H9 (cell line): ENCODE measurements around the gene C16orf86. TPM values are rescaled to one million over a fixed set of nuclear protein-coding genes. Genes with fewer than 3 reads are reported as not detected.
"Not testable (repeated sequence)": the region's sequence is repeated elsewhere in the genome, so short reads cannot be mapped to it uniquely, and the experiment has no call there.

Source experiments
- DNase-seq: peaks from one replicate; pipeline ENCODE4 v3.0.0-alpha.2; 2017
- H2AFZ ChIP-seq: one replicate; pipeline ENCODE4 v1.6.1; 2013; ENCODE audit warnings: mild to moderate bottlenecking, low read length, control low read depth, moderate library complexity
- H2AK5ac ChIP-seq: 2 replicates; pipeline ENCODE4 v1.6.1; 2013; ENCODE audit warnings: low read length, control low read depth, mixed read lengths; ENCODE audit not compliant: insufficient read length
- H2BK120ac ChIP-seq: one replicate; pipeline ENCODE4 v1.6.1; 2013; ENCODE audit warnings: low read depth, mild to moderate bottlenecking, low read length, control low read depth, inconsistent platforms; ENCODE audit not compliant: poor library complexity, severe bottlenecking
- H2BK12ac ChIP-seq: 2 replicates; pipeline ENCODE4 v1.6.1; 2013; ENCODE audit warnings: low read length, control low read depth, mixed read lengths, low read depth; ENCODE audit not compliant: insufficient read length
- H2BK15ac ChIP-seq: 2 replicates; pipeline ENCODE4 v1.6.1; 2013; ENCODE audit warnings: low read depth, low read length, control low read depth
- H2BK20ac ChIP-seq: one replicate; pipeline ENCODE4 v1.6.1; 2013; ENCODE audit warnings: low read depth, mild to moderate bottlenecking, low read length, control low read depth, inconsistent platforms; ENCODE audit not compliant: poor library complexity, severe bottlenecking
- H2BK5ac ChIP-seq: 2 replicates; pipeline ENCODE4 v1.6.1; 2013; ENCODE audit warnings: low read length, control low read depth, mixed read lengths; ENCODE audit not compliant: insufficient read length
- H3K14ac ChIP-seq: 2 replicates; pipeline ENCODE4 v1.6.1; 2013; ENCODE audit warnings: low read length, control low read depth; ENCODE audit not compliant: insufficient read depth
- H3K18ac ChIP-seq: 2 replicates; pipeline ENCODE4 v1.6.1; 2013; ENCODE audit warnings: low read depth, mild to moderate bottlenecking, mixed read lengths, low read length, control low read depth; ENCODE audit not compliant: insufficient read length
- H3K23ac ChIP-seq: 2 replicates; pipeline ENCODE4 v1.6.1; 2013; ENCODE audit warnings: low read length, control low read depth, mixed read lengths, low read depth; ENCODE audit not compliant: insufficient read length
- H3K23me2 ChIP-seq: 2 replicates; pipeline ENCODE4 v1.6.1; 2013; ENCODE audit warnings: low read depth, mild to moderate bottlenecking, mixed read lengths, low read length, control low read depth; ENCODE audit not compliant: insufficient read length, poor library complexity, severe bottlenecking
- H3K27ac ChIP-seq: 2 replicates; pipeline ENCODE4 v1.5.1; 2013; ENCODE audit warnings: low read length, control low read depth, mixed read lengths, low read depth; ENCODE audit not compliant: insufficient read length
- H3K27me3 ChIP-seq: 2 replicates; pipeline ENCODE4 v1.6.1; 2013; ENCODE audit warnings: low read length, control low read depth, inconsistent platforms; ENCODE audit not compliant: insufficient read depth
- H3K4ac ChIP-seq: 2 replicates; pipeline ENCODE4 v1.6.1; 2013; ENCODE audit warnings: low read depth, mild to moderate bottlenecking, control low read depth, inconsistent platforms, low read length, moderate library complexity
- H3K4me1 ChIP-seq: 2 replicates; pipeline ENCODE4 v1.6.1; 2013; ENCODE audit warnings: low read length, control low read depth, inconsistent platforms; ENCODE audit not compliant: insufficient read depth
- H3K4me2 ChIP-seq: 2 replicates; pipeline ENCODE4 v1.6.1; 2013; ENCODE audit warnings: low read length, control low read depth, mixed read lengths; ENCODE audit not compliant: insufficient read length, insufficient read depth
- H3K56ac ChIP-seq: 2 replicates; pipeline ENCODE4 v1.6.1; 2013; ENCODE audit warnings: low read depth, mild to moderate bottlenecking, mixed read lengths, low read length, control low read depth; ENCODE audit not compliant: insufficient read length
- H3K79me1 ChIP-seq: 2 replicates; pipeline ENCODE4 v1.6.1; 2013; ENCODE audit warnings: low read depth, mild to moderate bottlenecking, moderate library complexity, low read length, control low read depth, inconsistent platforms; ENCODE audit not compliant: insufficient read depth, poor library complexity, severe bottlenecking
- H3K79me2 ChIP-seq: 2 replicates; pipeline ENCODE4 v1.6.1; 2013; ENCODE audit warnings: low read length, control low read depth, inconsistent platforms; ENCODE audit not compliant: insufficient read depth
- H3K9ac ChIP-seq: 2 replicates; pipeline ENCODE4 v1.6.1; 2013; ENCODE audit warnings: low read length, control low read depth, mixed read lengths; ENCODE audit not compliant: insufficient read length; ENCODE audit errors: extremely low read depth
- H3K9me3 ChIP-seq: one replicate; pipeline ENCODE4 v1.6.1; 2013; ENCODE audit warnings: low read depth, low read length, inconsistent platforms; ENCODE audit not compliant: control insufficient read depth
- H3T11ph ChIP-seq: one replicate; pipeline ENCODE4 v1.6.1; 2013; ENCODE audit warnings: mild to moderate bottlenecking, low read length, control low read depth, inconsistent platforms
- H4K20me1 ChIP-seq: one replicate; pipeline ENCODE4 v1.6.1; 2013; ENCODE audit not compliant: control insufficient read depth, insufficient read length, insufficient read depth
- H4K5ac ChIP-seq: 2 replicates; pipeline ENCODE4 v1.6.1; 2013; ENCODE audit warnings: low read depth, mild to moderate bottlenecking, mixed read lengths, low read length, control low read depth; ENCODE audit not compliant: insufficient read length
- H4K8ac ChIP-seq: replicated peaks from 2 replicates; pipeline ENCODE4 v1.6.1; 2013; ENCODE audit warnings: low read length, control low read depth, mixed read lengths, low read depth; ENCODE audit not compliant: insufficient read length
- H4K91ac ChIP-seq: 2 replicates; pipeline ENCODE4 v1.6.1; 2013; ENCODE audit warnings: low read depth, mild to moderate bottlenecking, moderate library complexity, mixed read lengths, low read length, control low read depth; ENCODE audit not compliant: insufficient read length
- H3K27ac Mint-ChIP-seq, 3 experiments: 2 replicates in 2 of 3; 3 replicates in 1 of 3; pipeline ENCODE4 v1.8.0; 2020 to 2021; ENCODE audit warnings: mixed read lengths in 3 of 3, mild to moderate bottlenecking in 1 of 3, moderate library complexity in 1 of 3
- H3K27me3 Mint-ChIP-seq: 2 replicates; pipeline ENCODE4 v1.8.0; 2021; ENCODE audit warnings: low read depth, mild to moderate bottlenecking, moderate library complexity, mixed read lengths
- H3K36me3 Mint-ChIP-seq, 3 experiments: 2 replicates in 2 of 3; 3 replicates in 1 of 3; pipeline ENCODE4 v1.8.0; 2020 to 2021; ENCODE audit warnings: low read depth in 3 of 3, mixed read lengths in 3 of 3; ENCODE audit not compliant: insufficient read depth in 1 of 3
- H3K4me1 Mint-ChIP-seq, 2 experiments: 2 replicates each; pipeline ENCODE4 v1.8.0; 2020; ENCODE audit warnings: mixed read lengths in 2 of 2
- H3K4me3 Mint-ChIP-seq, 2 experiments: 2 replicates in 1 of 2; 3 replicates in 1 of 2; pipeline ENCODE4 v1.8.0; 2020 to 2021; ENCODE audit warnings: mild to moderate bottlenecking in 2 of 2, mixed read lengths in 2 of 2, moderate library complexity in 1 of 2
- H3K9me3 Mint-ChIP-seq, 2 experiments: 2 replicates in 1 of 2; 3 replicates in 1 of 2; pipeline ENCODE4 v1.8.0; 2020; ENCODE audit warnings: mild to moderate bottlenecking in 2 of 2, mixed read lengths in 2 of 2, moderate library complexity in 1 of 2
- WGBS: extraction: QIAGEN DNeasy Blood & Tissue Kit; methylation state at CpG from one replicate; pipeline ENCODE4 v1.1.7; 2013; ENCODE audit warnings: missing lambda C conversion rate, low lambda C conversion rate, mixed read lengths; ENCODE audit not compliant: insufficient read length; ENCODE audit errors: extremely low coverage; 5-methylcytosine and 5-hydroxymethylcytosine counted together
- total RNA-seq: library from RNA; stranded (reverse); gene quantifications from 2 replicates; pipeline ENCODE4 v1.2.1, GENCODE V29; 2021
- TF ChIP-seq, protein P1 (sequence below): fragments of 200-600 bp; sonication (generic); conservative IDR thresholded peaks from 3 replicates; pipeline ENCODE4 v1.8.0; 2021; ENCODE audit warnings: antibody characterized with exemption, mild to moderate bottlenecking

C16orf86 gene
- total RNA-seq, 1 experiment from 2014 or later, result 1.5 TPM

DNA sequence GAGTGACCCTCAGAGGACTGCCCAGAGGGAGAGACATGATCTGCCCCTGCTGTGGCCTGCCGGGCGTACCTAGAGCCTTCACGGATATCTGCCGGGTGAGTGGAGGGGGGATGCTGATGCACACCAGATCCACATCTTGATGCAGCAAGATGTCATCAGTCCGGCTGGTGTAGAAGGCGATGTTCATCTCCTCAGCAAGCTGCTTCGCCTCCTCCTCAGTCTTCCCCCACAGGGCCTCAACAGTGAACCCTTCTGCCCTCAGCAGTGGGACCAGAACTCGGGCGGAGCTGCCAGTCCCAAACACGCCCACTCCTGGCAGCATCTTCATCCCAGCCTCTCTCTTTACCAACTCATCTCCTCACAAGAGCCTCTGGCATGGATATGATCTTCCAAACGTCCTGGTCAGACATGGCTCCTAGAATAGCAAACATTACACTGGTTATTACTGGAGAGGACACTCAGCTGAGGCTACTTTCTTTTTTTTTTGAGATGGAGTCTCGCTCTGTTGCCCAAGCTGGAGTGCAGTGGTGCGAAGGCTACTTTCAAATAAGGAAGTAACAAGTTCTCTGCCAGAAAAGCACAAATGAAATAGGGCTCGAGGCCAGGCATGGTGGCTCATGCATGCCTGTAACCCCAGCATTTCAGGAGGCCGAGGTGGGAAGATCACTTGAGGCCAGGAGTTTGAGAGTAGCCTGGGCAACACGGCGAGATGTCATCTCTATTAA, 18.9 kb downstream of the C16orf86 start:
- Histone ChIP-seq H3K4me1 (no peaks in the 10 kb centered on the region), H3K9ac (no peak overlapping the region), H3K27me3 (no peaks in the 10 kb centered on the region), H3K9me3 (no peaks in the 10 kb centered on the region), H4K20me1 (no peaks in the 10 kb centered on the region), H2BK12ac (no peak overlapping the region), H4K5ac (no peak overlapping the region), H3K23ac (no peak overlapping the region), H3T11ph (no peak overlapping the region), H3K79me1 (no peaks in the 10 kb centered on the region), H2AFZ (no peak overlapping the region), H3K79me2 (no peaks in the 10 kb centered on the region), H4K91ac (no peak overlapping the region), H3K23me2 (no peaks in the 10 kb centered on the region), H3K18ac (no peak overlapping the region), H2BK120ac (no peak overlapping the region), H2BK5ac (no peak overlapping the region), H3K27ac (no peak overlapping the region), H3K14ac (no peak overlapping the region), H3K56ac (no peak overlapping the region), H2AK5ac (no peak overlapping the region), H3K4me2 (no peak overlapping the region), H2BK15ac (0 out of 2 replicates have a peak overlapping the region, but pooled peaks have one; percentile 54), H4K8ac (peak overlapping the region; percentile 77), H3K4ac (no peak overlapping the region), H2BK20ac (no peak overlapping the region)
- Mint-ChIP-seq H3K4me3 (no peak overlapping the region), H3K36me3 (peaks cover 8 to 17% (median 17%) of the 10 kb centered on the region in 3 experiments; a peak in 6 of 7 replicates), H3K27me3 (no peaks in the 10 kb centered on the region), H3K4me1 (no peaks in the 10 kb centered on the region), H3K27ac (no peak overlapping the region; a peak in 1 of 7 replicates), H3K9me3 (no peaks in the 10 kb centered on the region)
- no CpG with 5 or more reads among the region's 17 CpGs for WGBS
- TF ChIP-seq, protein P1, sequence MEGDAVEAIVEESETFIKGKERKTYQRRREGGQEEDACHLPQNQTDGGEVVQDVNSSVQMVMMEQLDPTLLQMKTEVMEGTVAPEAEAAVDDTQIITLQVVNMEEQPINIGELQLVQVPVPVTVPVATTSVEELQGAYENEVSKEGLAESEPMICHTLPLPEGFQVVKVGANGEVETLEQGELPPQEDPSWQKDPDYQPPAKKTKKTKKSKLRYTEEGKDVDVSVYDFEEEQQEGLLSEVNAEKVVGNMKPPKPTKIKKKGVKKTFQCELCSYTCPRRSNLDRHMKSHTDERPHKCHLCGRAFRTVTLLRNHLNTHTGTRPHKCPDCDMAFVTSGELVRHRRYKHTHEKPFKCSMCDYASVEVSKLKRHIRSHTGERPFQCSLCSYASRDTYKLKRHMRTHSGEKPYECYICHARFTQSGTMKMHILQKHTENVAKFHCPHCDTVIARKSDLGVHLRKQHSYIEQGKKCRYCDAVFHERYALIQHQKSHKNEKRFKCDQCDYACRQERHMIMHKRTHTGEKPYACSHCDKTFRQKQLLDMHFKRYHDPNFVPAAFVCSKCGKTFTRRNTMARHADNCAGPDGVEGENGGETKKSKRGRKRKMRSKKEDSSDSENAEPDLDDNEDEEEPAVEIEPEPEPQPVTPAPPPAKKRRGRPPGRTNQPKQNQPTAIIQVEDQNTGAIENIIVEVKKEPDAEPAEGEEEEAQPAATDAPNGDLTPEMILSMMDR, result no peak
- DNase-seq, result no peak

DNA sequence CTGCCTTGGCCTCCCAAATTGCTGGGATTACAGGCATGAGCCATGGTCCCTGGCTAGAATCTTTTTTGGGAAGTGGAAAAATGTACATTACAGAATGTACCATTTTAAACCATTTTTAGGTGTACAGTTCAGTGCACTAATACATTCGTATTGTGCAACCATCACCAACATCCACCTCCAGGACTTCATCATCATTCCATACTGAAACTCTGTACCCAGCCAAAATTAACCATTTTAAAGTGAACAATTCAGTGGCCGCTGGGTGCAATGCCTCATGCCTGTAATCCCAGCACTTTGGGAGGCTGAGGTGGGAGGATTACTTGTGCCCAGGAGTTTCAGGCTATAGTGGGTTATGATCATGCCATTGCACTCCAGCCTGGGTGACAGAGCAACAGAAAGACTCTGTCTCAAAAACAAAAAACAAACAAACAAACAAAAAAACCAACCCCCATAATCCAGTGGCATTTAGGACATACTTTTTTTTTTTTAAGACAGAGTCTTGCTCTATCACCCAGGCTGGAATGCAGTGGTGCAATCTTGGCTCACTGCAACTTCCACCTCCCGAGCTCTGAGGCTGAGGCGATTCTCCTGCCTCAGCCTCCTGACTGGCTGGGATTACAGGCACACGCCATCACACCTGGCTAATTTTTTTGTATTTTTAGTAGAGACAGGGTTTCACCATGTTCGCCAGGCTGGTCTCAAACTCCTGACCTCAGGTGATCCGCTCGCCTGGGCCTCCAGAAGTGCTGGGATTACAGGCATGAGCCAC, 27.1 kb downstream of the C16orf86 start:
- not testable (repeated sequence) for H2BK120ac ChIP-seq, H3K4me1 Mint-ChIP-seq, H3K4me1 ChIP-seq, H3K27me3 Mint-ChIP-seq, H2BK20ac ChIP-seq, H3K4ac ChIP-seq, H2BK12ac ChIP-seq, H3K4me2 ChIP-seq, H2AK5ac ChIP-seq, H4K20me1 ChIP-seq, H3K36me3 Mint-ChIP-seq, H2BK5ac ChIP-seq, H3T11ph ChIP-seq, H3K9me3 ChIP-seq, H3K18ac ChIP-seq, H2BK15ac ChIP-seq, H3K56ac ChIP-seq, H3K23me2 ChIP-seq, H3K79me1 ChIP-seq, H3K14ac ChIP-seq, H3K79me2 ChIP-seq, H3K9ac ChIP-seq, H4K8ac ChIP-seq, H4K91ac ChIP-seq, DNase-seq, H3K4me3 Mint-ChIP-seq, H4K5ac ChIP-seq, H2AFZ ChIP-seq, H3K9me3 Mint-ChIP-seq, H3K27me3 ChIP-seq, H3K27ac ChIP-seq, H3K27ac Mint-ChIP-seq, H3K23ac ChIP-seq
- no CpG with 5 or more reads among the region's 8 CpGs for WGBS
